K562 (cell line): ENCODE data around the gene TSPAN18. TPM values are rescaled to one million over a fixed set of nuclear protein-coding genes. Genes with fewer than 3 reads are reported as not detected.

Experiments
- E2F8 ChIP-seq: fragments of 450-650 bp; IDR thresholded peaks from 2 replicates; pipeline ENCODE4 v1.7.1; 2018; ENCODE audit warnings: mild to moderate bottlenecking, low read depth; ENCODE audit not compliant: partially characterized antibody
- FOSL1 ChIP-seq: fragments of 200-800 bp; sonication (Bioruptor generic); conservative IDR thresholded peaks from 2 replicates; pipeline ENCODE4 v1.6.1; 2016; ENCODE audit warnings: missing genetic modification characterization, missing compliant biosample characterization
- FOXP1 ChIP-seq: sonication (generic); formaldehyde crosslinking; IDR thresholded peaks from 2 replicates; pipeline ENCODE4 v1.8.0; 2022; ENCODE audit warnings: mild to moderate bottlenecking, missing genetic modification reagents
- FUS ChIP-seq: fragments of 200-400 bp; formaldehyde crosslinking; optimal IDR thresholded peaks from 2 replicates; pipeline ENCODE3; 2017; ENCODE audit warnings: low read depth, low read length
- MGA ChIP-seq: fragments of 450-650 bp; IDR thresholded peaks from 2 replicates; pipeline ENCODE4 v1.6.1; 2016; ENCODE audit warnings: mild to moderate bottlenecking, moderate library complexity
- PPARD ChIP-seq: fragments of 250-450 bp; sonication (Bioruptor Pico); IDR thresholded peaks from 2 replicates; pipeline ENCODE4 v1.8.0; 2022; ENCODE audit warnings: inconsistent platforms, mild to moderate bottlenecking, moderate library complexity
- PREB ChIP-seq: sonication (generic); formaldehyde crosslinking; IDR thresholded peaks from 2 replicates; pipeline ENCODE4 v1.8.1; 2023; ENCODE audit warnings: mild to moderate bottlenecking, missing genetic modification reagents
- SP1 ChIP-seq: sonication (generic); formaldehyde crosslinking; IDR thresholded peaks from 2 replicates; pipeline ENCODE4 v1.8.1; 2022; ENCODE audit warnings: mild to moderate bottlenecking, missing genetic modification reagents
- U2AF2 ChIP-seq: fragments of 200-400 bp; formaldehyde crosslinking; optimal IDR thresholded peaks from 2 replicates; pipeline ENCODE3; 2017; ENCODE audit warnings: low read depth, mild to moderate bottlenecking, low read length
- ZNF274 ChIP-seq: IDR thresholded peaks from 2 replicates; pipeline ENCODE4 v1.6.1; 2011; ENCODE audit warnings: low read depth, mild to moderate bottlenecking, low read length, moderate library complexity, borderline replicate concordance
- polyA plus RNA-seq, 8 experiments: library from polyadenylated mRNA; depleted of rRNA in 4 of 8; stranded (reverse) in 5 of 8; unstranded in 3 of 8; fragments of >200 nt; fragmentation: Nextera tagmentation in 2 of 8; fragmentation: Illumina TruSeq in 1 of 8; extraction: Ambion mirVana in 2 of 8; extraction: Trizol in 1 of 8; gene quantifications; 2 replicates each; pipeline versions ENCODE4 v1.2.1 to v1.2.3, GENCODE V29; 2011 to 2014; ENCODE audit warnings: inconsistent platforms in 1 of 8, missing spikeins in 1 of 8
- total RNA-seq, 7 experiments: library from RNA; depleted of rRNA in 6 of 7; stranded (reverse); fragments of >200 nt in 6 of 7; fragmentation: Illumina TruSeq in 2 of 7; extraction: Trizol in 2 of 7; gene quantifications; 2 replicates each; pipeline versions ENCODE4 v1.2.1 to v1.2.3, GENCODE V29; 2011 to 2021; ENCODE audit warnings: low replicate concordance in 1 of 7

TSPAN18 gene
- total and polyA plus RNA-seq, 9 of the 15 experiments (the other 6 are each of a cell fraction or from before 2014, with no cell fraction given), result 0.17 to 0.35 (median 0.22) TPM; not detected in 4

GRCh38 chr11:44883277-44883676 is 156.5 kb downstream of the TSPAN18 start (continued):
- no peak for TF ChIP-seq SP1 (CRISPR knock-in tag)
- TF ChIP-seq FUS, result no peak
- TF ChIP-seq PREB (CRISPR knock-in tag), result no peak
- TF ChIP-seq FOXP1 (CRISPR knock-in tag), result no peak
- peak; percentile 58 for TF ChIP-seq FOSL1
- peak; percentile 11; the same call in 1 of the 2 replicates for TF ChIP-seq MGA
- no peak for TF ChIP-seq U2AF2
- no peak for TF ChIP-seq E2F8
- TF ChIP-seq PPARD (CRISPR knock-in tag), result no peak
- no peak for TF ChIP-seq ZNF274
